SHP77 (cell line): ENCODE results near the gene WSB2.

Source experiments
- DNase-seq, 2 experiments: peaks; one replicate each; lab custom pipeline; 2025; lab: John Stamatoyannopoulos, UW

WSB2 gene

DNA sequence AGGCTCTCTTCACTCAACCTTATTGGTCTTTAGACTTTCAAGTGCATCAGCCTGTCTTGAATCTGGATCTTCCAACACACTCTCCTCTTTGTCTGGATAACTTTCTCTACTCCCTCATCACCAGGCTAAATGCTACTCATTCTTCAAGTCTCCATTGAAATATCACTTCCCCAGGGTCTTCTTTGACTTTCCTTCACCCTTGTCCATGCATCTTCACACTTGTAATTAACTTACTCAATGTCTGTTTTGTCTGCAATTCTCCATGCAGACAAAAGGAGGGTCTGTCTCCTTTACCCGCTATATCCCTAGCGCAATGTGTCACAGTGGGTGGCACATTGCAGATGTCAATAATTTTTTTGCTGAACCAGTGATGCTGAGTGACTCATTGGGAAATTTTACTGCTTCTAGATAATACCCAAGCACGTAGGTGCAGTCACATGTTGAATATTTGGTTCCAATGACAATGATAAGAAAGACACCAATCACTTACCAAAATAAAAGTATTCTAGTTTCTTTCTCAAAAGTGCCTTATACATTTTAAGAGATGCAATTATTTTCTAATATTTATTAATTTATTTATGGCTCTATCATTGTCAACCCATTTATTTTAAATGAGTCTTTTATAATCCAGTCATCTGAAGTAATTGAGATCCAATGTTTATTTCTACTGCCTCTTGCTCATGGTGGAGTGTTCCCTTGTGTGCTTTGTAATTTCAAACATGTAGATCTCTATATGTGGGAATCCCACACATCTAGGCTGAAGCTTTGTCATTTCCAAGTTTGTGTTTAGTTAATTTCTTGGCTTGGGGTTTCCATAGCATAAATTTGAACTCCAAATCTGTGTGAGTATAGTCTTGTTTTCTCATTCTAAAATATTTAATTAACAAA lies 66.2 kb downstream of the WSB2 start:
- DNase-seq: no peak

DNA sequence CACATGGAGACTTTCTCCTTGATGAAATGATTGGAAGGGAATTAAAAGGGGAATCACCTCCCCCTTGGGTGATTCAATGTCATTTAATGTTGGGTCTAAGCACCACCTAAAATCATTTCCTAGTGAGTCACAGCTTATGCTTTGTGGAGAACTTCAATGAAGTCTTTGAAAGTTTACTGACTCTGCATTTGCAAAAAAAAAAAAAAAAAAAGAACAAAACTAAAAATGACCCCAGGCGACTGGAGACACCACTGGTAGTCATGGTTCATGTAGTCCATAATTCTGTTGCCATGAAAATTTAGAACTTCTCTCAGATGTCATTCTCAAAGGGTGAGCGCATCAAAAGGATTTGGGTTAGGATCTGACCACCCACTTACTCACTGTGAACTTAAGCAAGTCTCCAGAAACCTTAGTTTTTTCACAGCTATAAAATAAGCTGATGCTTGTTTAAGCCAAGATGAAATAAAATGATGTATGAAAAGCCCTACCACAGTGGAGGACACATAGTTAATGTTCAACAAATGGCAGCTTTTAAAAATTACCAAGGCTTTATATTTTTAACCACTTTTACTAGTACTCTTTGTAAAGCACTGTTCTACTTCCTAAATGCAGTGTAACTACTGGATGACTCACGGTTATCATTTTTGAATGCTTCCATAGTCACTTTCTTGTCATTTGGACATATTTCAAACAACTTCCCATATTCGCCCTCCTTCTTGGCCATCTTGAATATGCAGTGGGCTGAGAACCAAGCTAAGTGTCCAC lies 74.1 kb downstream of the WSB2 start:
- no peak for DNase-seq

DNA sequence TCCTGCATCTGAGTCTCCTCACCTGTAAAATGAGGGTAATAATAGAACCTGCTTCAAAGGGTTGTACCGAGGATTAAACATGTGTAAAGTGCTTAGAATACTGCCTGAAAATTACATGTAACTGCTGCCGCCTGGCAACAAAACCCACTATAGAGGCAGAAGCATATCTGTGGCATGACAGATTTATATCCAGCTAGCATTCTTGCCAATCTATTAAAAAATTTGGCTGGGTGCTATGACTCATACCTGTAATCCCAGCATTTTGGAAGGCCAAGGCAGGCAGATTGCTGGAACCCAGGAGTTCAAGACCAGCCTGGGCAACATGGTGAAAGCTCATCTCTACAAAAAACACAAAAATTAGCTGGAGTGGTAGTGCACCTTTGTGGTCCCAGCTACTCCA lies 75.8 kb downstream of the WSB2 start:
- DNase-seq: no peak
